Fibroblast of pulmonary artery (primary cell): ENCODE data around the gene PTPRD.
"Not testable (repeated sequence)": the region's sequence is repeated elsewhere in the genome, so short reads cannot be mapped to it uniquely, and the experiment has no call there.

Experiments used
- DNase-seq: peaks from one replicate; pipeline ENCODE4 v3.0.0-alpha.2; 2010; ENCODE audit warnings: low read depth
- H3K4me3 ChIP-seq: replicated peaks from 2 replicates; pipeline ENCODE4 v1.5.1; 2011; ENCODE audit warnings: low read depth, mild to moderate bottlenecking, control low read depth, low read length, moderate library complexity
- CTCF ChIP-seq: IDR thresholded peaks from 2 replicates; pipeline ENCODE4 v1.5.1; 2011; ENCODE audit warnings: mild to moderate bottlenecking, control low read depth, low read length, inconsistent platforms; ENCODE audit errors: missing control alignments

The PTPRD gene

DNA sequence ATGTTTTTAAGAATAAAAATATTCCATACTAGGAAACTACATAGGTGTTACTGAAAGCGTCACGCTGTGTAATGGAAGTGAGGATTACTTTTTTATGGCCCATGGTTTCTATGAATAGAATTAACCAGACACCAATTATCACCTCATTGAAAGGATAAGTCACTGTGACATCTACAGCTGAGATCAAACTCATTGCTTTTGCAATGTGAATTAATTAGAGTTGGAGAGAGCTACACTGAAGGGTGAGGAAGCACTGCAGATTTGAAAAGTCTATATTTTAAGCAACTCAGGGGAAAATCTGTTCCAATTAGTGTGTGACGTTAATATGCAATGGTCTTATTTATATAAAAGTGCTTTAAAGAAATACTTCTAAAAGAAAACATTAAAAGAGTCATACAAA lies 1513.2 kb downstream of the PTPRD start:
- no peak for DNase-seq
- no peak for TF ChIP-seq CTCF
- no peak overlapping the region for H3K4me3 ChIP-seq

- DNase-seq, H3K4me3 ChIP-seq: not testable (repeated sequence)
Measured at GRCh38 chr9:9097254-9097653, 1515.5 kb downstream of the PTPRD start.

DNA sequence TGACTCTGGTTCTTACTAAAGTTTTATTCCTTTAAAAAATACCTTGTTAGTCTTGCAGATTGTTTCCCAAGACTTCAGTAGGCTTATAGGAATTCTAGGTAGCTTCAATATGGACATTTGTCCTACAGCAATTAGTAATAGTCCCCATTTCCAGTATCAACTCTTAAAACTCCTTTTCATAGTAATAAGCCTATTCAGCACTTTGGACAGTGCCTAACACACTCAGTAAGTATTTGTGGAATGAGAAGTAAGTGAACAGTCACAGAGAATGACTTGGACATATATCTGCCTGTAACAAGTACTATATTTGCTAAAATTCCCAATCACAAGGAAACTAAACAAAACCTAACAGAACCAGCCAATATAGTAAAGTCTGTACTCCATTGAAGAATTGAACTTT lies 1521.4 kb downstream of the PTPRD start:
- no peak overlapping the region for H3K4me3 ChIP-seq
- TF ChIP-seq CTCF, result no peak
- DNase-seq, result peak; percentile 0

GRCh38 chr9:9079473-9079872 lies 1533.3 kb downstream of the PTPRD start:
- H3K4me3 ChIP-seq, result no peak overlapping the region
- TF ChIP-seq CTCF, result no peak
- no peak for DNase-seq

- no peak for TF ChIP-seq CTCF
- H3K4me3 ChIP-seq, result no peak overlapping the region
- DNase-seq, result no peak
Measured at GRCh38 chr9:9078301-9078700, 1534.5 kb downstream of the PTPRD start.

- no peak for TF ChIP-seq CTCF
- DNase-seq, result no peak
- H3K4me3 ChIP-seq, result no peak overlapping the region
Measured at GRCh38 chr9:9061627-9062026, 1551.2 kb downstream of the PTPRD start.

GRCh38 chr9:9054354-9054992 lies 1558.3 kb downstream of the PTPRD start:
- no peak for DNase-seq
- no peak overlapping the region for H3K4me3 ChIP-seq
- no peak for TF ChIP-seq CTCF

DNA sequence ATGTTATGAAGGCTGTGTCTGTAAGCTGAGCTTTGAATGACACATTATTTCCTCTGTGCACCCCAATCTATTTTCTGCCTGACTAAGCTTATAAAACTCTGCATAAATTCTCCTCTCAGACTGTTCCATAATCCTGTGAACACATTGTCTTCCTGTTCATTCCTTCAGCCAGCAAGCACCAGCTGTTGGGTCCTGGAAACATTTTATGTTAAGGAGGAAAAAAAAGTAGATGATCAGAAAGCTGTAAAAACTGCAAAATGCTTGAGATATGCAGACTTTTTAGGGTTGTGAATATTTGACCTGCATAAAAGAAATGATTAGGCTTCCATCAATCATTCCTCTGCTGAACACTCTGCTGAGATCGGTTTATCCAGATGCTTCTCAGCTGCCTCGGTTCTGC lies 1567.2 kb downstream of the PTPRD start:
- no peak for TF ChIP-seq CTCF
- H3K4me3 ChIP-seq, result no peak overlapping the region
- DNase-seq, result no peak
